BJ (cell line): ENCODE measurements around the gene STAP2. TPM values are rescaled to one million over a fixed set of nuclear protein-coding genes. Genes with fewer than 3 reads are reported as not detected.
"Not testable (repeated sequence)": the region's sequence is repeated elsewhere in the genome, so short reads cannot be mapped to it uniquely, and the experiment has no call there.

Source experiments
- CTCF ChIA-PET: fragments of 350-600 bp; formaldehyde crosslinking; extraction: SDS; loops from one replicate; lab custom pipeline; 2021; ENCODE audit warnings: antibody characterized with exemption, inconsistent platforms; lab: Yijun Ruan, JAX
- POLR2A ChIA-PET: fragments of 300-600 bp; sonication (Branson Sonifier 250); formaldehyde crosslinking; extraction: SDS; loops from one replicate; lab custom pipeline; 2021; ENCODE audit warnings: antibody characterized with exemption; lab: Charles Lee
- DNase-seq: peaks from one replicate; pipeline ENCODE4 v3.0.0-alpha.2; 2011; ENCODE audit warnings: low read depth
- H3K27me3 ChIP-seq: 2 replicates; pipeline ENCODE4 v1.6.0; 2011; ENCODE audit warnings: low read length; ENCODE audit not compliant: control insufficient read depth, insufficient read depth
- H3K36me3 ChIP-seq: 2 replicates; pipeline ENCODE4 v1.5.1; 2011; ENCODE audit warnings: low read length; ENCODE audit not compliant: control insufficient read depth, insufficient read depth
- H3K4me3 ChIP-seq: 2 replicates; pipeline ENCODE4 v1.5.1; 2011; ENCODE audit warnings: low read depth, mild to moderate bottlenecking, control low read depth, low read length
- CTCF ChIP-seq: IDR thresholded peaks from 2 replicates; pipeline ENCODE4 v1.5.1; 2011; ENCODE audit warnings: low read depth, mild to moderate bottlenecking, control low read depth, inconsistent platforms, low read length, moderate library complexity; ENCODE audit not compliant: insufficient read depth
- polyA plus RNA-seq: library from polyadenylated mRNA; depleted of rRNA; stranded (reverse); fragments of >200 nt; gene quantifications from 2 replicates; pipeline ENCODE4 v1.2.3, GENCODE V29; 2011

STAP2 gene
- polyA plus RNA-seq, 1 experiment, result 7.8 TPM

- H3K36me3 ChIP-seq, result peaks cover 13% of the 10 kb centered on the region
- no peaks in the 10 kb centered on the region for H3K27me3 ChIP-seq
- ChIA-PET POLR2A (interaction anchor here (0.6 kb wide), 1 partner anchor 152 kb away, joined by 15 read pairs; no protein-coding TSS in a partner anchor), CTCF (interaction anchor here (2.0 to 4.1 kb wide), 2 partner anchors 9 to 88 kb away, joined by 6 to 49 read pairs; no protein-coding TSS in a partner anchor)
- no peak for DNase-seq
- H3K4me3 ChIP-seq, result no peak overlapping the region
- TF ChIP-seq CTCF, result no peak
Measured at GRCh38 chr19:4354897-4355296, 16.3 kb upstream of the STAP2 start.

GRCh38 chr19:4354282-4354681 is 15.7 kb upstream of the STAP2 start:
- H3K36me3 ChIP-seq, result peaks cover 8% of the 10 kb centered on the region
- CTCF ChIA-PET, result interaction anchor here (0.7 to 4.1 kb wide), 7 partner anchors 10 to 87 kb away, joined by 3 to 49 read pairs (median 6); partner anchors contain the start of gene MPND
- no peaks in the 10 kb centered on the region for H3K27me3 ChIP-seq
- H3K4me3 ChIP-seq, result no peak overlapping the region
- no peak for DNase-seq
- POLR2A ChIA-PET, result interaction anchor here (0.6 kb wide), 1 partner anchor 152 kb away, joined by 15 read pairs; no protein-coding TSS in a partner anchor
- TF ChIP-seq CTCF, result no peak

- TF ChIP-seq CTCF, result peak; percentile 92
- H3K27me3 ChIP-seq, result no peaks in the 10 kb centered on the region
- peaks cover 1% of the 10 kb centered on the region; the same call in 1 of the 2 replicates for H3K36me3 ChIP-seq
- no peak overlapping the region for H3K4me3 ChIP-seq
- ChIA-PET POLR2A (interaction anchor here (0.6 kb wide), 1 partner anchor 53 kb away, joined by 4 read pairs; no protein-coding TSS in a partner anchor), CTCF (interaction anchor here (0.6 to 4.1 kb wide), 31 partner anchors 8 to 173 kb away, joined by 3 to 49 read pairs (median 4); partner anchors contain the start of genes FSD1, MPND, SH3GL1 and STAP2)
- no peak for DNase-seq
Measured at GRCh38 chr19:4352701-4353121, 14.1 kb upstream of the STAP2 start.

GRCh38 chr19:4350726-4351125 is 12.1 kb upstream of the STAP2 start:
- ChIA-PET POLR2A (no interaction called here), CTCF (interaction anchor here (4.1 kb wide), 1 partner anchor 13 kb away, joined by 49 read pairs; no protein-coding TSS in a partner anchor)
- DNase-seq, result no peak
- peaks cover 1% of the 10 kb centered on the region; the same call in 1 of the 2 replicates for H3K36me3 ChIP-seq
- no peaks in the 10 kb centered on the region for H3K27me3 ChIP-seq
- no peak overlapping the region for H3K4me3 ChIP-seq
- TF ChIP-seq CTCF, result no peak

GRCh38 chr19:4350111-4350510 is 11.5 kb upstream of the STAP2 start:
- Histone ChIP-seq H3K27me3 (no peaks in the 10 kb centered on the region), H3K4me3 (no peak overlapping the region), H3K36me3 (peaks cover 1% of the 10 kb centered on the region; the same call in 1 of the 2 replicates)
- CTCF ChIA-PET, result no interaction called here
- no peak for DNase-seq
- no peak for TF ChIP-seq CTCF
- POLR2A ChIA-PET, result no interaction called here

- H3K4me3 ChIP-seq, POLR2A ChIA-PET, H3K27me3 ChIP-seq, H3K36me3 ChIP-seq, CTCF ChIA-PET, DNase-seq: not testable (repeated sequence)
Measured at GRCh38 chr19:4349225-4349624, 10.6 kb upstream of the STAP2 start.
